Measurements from ENCODE around the gene WNT16.

WNT16 gene

DNA sequence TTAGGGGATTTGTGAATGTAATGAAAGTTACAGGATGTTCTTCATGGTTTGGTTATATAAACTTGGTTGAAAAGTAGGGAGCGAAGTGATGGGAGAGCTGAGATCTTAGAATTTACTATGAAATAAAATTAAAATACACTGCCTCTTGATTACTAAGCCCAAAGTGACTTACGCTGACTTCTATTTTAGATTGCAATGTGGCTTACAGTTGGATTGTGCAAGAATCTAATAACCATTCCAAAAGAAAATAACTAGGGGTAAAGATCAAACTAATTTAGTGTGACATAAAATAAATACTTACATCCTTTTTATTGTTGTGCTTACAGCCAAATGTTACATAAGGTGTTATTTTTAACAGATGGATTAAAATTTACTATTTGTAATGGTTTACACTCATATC lies 15.3 kb downstream of the WNT16 start:
- DNase-seq (ENCODE audit: low spot score) = no peak

DNA sequence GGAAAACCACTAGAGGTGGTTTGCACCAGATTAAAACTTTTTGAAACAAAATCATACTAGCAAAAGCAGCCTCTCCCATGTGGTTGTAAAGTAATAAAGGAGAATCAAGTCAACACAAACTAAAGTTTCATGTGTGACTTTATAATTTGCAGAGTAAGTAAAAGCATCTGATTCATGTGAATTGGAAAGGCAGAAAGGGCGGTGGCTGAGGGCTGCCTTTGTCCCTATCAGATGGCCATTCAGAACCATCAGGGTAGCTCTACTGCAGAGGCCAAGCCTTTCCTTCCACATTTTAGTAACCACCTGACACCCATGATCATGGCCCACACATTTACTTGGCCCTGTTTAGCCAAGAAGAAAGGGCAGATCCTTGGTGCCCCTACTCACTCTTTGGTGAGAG lies 15.7 kb downstream of the WNT16 start:
- DNase-seq (ENCODE audit: low spot score) = no peak

- DNase-seq (ENCODE audit: low spot score) = no peak
Measured at GRCh38 chr7:121351682-121352081, 22.9 kb downstream of the WNT16 start.

DNA sequence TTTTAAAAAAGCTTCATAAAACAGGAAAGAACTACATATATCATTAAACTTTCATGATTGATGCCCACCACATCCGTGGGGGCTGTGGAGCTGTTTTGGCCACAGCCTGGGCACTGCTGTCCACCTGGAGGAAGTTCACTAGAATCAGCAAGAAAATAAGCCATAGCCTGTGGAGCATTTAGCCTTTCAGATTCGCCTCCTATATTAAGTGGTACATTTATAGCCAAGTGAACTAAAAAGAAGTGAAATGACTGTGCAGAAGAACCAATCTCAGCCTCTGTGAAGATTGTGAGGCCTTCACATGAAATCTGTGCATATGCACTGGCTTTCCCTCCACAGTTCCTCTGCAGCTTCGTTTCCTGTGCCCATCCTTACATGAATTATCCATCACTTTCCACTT lies 23.5 kb downstream of the WNT16 start:
- DNase-seq (ENCODE audit: low spot score) = no peak

DNA sequence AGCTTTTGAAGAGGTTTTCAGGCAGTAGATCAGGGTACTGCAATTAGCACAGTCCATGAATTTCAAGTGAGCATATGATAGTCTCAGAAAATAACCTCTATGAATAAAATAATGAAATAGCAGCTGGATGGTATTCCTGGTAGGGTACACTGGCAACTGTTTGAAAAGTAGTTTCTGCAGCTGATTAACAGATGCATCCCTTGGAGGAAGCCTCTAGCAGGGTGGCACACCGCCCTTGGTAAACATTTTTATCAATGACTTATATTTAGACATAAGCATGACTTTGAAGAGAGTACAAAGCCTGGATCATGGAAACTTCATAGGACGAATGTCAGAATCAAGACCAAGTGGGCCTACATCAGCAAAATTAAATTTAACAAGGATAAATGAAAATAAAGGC lies 26.8 kb downstream of the WNT16 start:
- DNase-seq (ENCODE audit: low spot score) = no peak

DNA sequence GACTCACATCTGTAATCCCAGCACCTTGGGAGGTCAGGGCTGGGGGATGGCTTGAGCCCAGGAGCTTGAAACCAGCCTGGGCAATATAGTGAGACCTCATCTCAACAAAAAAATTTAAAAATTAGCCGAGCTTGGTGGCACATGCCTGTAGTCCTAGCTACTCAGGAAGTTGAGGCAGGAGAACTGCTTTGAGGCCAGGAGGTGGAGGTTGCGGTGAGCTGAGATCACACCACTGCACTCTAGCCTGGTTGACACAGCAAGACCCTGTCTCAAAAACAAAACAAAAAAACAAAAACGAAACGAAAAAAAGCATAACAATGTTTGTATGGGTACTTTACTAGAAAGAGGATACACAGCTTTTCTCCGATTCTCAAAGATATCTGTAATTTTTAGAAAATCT lies 31.8 kb downstream of the WNT16 start:
- DNase-seq (ENCODE audit: low spot score) = no peak

DNA sequence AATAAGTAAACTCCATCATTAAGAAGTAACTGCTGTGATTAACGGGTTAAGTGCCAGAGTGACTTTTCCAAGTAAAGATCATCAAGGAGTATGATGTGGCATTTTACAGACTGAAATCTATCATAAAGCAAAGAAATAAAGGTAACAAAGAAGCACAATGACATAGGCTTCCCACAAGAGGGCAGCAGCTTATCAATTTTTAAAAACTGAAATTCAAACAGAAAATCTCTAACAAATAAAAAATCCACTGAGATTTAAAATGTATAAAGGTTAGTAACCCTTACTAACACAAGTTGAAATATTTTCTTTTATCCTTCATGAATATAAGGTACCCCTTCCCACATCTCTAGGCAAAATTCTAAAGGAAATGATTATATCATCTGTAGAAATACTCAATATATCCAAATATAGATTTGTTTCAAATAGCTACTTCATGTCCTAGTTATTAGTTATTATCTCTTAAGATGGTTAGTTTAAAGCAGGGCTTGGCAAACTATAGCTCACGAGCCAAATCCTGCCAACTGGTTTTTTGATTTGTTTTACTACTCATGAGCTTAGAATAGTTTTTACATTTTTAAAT lies 38.1 kb downstream of the WNT16 start:
- peak; percentile 17 for DNase-seq (ENCODE audit: low spot score)

GRCh38 chr7:121369462-121369861 lies 40.7 kb downstream of the WNT16 start:
- peak; percentile 15 for DNase-seq (ENCODE audit: low spot score)

- DNase-seq (ENCODE audit: low spot score) = no peak
Measured at GRCh38 chr7:121371367-121371766, 42.6 kb downstream of the WNT16 start.

- no peak for DNase-seq (ENCODE audit: low spot score)
Measured at GRCh38 chr7:121371883-121372282, 43.1 kb downstream of the WNT16 start.

GRCh38 chr7:121372376-121373010 lies 43.7 kb downstream of the WNT16 start:
- DNase-seq (ENCODE audit: low spot score) = no peak

GRCh38 chr7:121373177-121373576 lies 44.4 kb downstream of the WNT16 start:
- no peak for DNase-seq (ENCODE audit: low spot score)

GRCh38 chr7:121376979-121377378 lies 48.2 kb downstream of the WNT16 start:
- no peak for DNase-seq (ENCODE audit: low spot score)

DNA sequence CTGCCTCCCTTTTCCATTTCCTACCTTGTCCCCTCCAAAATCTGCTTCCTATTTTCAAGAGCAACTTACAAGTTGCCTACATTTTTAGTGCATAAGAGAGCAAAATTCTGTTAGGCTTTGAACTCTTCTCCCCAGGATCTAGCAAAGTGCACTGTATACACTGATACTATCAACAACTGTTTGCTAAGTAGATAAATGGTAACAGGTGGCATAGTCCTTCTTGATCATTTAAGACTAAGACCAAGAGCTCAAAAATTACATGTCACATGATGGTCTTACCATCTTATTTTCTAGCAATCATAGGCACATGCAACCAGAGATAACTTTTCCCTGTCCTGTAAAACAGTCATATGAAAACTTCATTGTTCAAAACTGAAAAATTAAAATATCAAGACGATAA lies 51.1 kb downstream of the WNT16 start:
- no peak for DNase-seq (ENCODE audit: low spot score)

DNA sequence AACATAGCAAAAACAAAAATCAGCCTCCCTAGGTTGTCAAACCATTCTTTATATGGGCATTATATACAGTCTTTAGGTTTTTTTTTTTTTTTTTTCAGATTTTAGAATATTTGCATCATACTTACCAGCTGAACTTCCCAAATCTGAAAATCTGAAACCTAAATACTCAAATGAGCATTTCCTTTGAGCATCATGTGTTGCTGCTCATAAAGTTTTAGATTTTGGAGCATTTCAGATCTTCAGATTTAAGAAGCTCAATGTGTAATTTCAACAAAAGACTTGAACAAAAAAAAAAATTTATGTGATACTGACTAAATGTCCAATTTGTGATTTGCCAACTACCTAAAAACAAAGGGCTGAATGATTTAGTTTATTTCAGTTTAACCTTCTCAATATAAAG lies 53.7 kb downstream of the WNT16 start:
- no peak for DNase-seq (ENCODE audit: low spot score)

DNA sequence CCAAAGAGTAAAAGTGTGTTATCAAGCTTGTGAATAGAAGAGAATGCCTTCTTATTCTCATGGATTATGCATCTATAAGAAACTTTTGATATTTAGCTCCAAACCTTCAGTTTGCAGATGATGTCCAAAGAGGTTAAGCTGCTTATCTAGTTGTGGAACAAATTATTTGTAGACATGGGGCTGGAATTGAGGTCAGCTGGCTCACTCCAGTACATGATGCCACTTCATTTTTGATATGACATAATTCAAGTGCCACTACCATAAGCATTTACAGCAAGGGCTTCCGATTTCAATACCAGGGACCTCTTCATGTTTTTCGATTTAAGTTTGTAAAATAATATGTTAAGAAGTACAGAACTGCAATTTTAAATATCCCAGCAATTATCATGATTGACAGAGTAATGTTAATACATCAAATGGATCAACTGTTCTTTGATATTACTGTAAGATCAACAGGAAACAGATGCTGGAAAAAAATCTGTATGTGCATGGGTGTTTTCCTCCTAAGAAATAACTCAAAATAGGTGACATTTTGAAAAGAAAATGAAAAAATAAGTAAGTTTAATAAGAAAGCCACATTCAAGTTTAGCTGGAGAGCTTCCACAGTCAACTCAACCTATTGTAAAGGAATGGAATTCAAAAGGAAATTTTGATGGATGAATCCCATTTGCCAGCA lies 54.6 kb downstream of the WNT16 start:
- DNase-seq (ENCODE audit: low spot score) = no peak

DNA sequence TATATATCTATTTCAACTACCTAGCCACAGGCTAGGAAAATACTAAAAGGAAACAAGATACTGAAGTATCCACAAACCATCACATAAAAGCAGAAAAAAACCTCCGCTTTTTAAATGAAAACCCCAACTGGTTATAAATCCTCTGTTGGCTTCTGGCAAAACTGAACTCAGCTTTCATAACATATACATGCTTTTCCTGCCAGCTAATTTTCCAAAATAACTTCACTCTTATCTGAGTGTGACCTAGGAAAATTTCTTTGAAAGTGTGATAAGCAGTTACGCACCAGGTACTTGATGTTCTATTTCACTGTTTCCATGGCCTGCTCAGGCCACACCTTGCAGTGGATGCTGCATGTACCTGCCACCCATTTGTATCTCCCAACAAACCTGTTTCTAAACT lies 55.5 kb downstream of the WNT16 start:
- DNase-seq (ENCODE audit: low spot score) = no peak

DNA sequence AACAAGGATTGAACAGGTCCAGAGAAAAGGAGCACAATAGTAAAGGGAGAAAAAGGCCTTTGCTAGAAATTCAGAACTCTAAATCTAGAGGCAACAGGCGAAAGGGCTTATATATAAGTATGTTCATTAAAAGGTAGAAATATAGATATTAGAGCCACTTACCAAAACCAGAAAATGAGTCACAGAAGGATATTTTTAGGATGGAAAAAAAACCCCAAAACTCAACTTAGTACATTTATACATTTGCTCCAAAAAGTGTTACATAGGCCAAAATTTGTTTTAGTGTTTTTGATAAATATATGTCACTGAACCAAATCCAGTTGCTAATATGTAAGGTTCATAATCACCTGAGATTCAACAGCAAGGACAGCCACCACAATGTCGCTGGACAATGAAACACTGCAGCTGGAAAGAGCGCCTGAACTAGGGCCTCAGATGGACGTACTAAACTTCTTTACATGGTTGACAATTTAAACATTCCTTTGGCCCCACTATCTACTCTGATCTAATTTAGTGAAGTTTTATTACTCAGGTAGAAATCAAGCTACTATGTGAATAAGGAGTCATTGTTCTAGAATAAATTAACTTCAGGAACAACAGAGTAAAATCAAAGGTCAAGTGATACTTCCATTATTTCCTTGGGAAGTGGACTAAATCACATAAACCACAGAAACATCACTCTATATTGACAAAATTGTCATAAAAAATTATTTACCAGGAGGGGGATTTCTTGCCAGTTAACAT lies 56.4 kb downstream of the WNT16 start:
- DNase-seq (ENCODE audit: low spot score) = no peak

DNA sequence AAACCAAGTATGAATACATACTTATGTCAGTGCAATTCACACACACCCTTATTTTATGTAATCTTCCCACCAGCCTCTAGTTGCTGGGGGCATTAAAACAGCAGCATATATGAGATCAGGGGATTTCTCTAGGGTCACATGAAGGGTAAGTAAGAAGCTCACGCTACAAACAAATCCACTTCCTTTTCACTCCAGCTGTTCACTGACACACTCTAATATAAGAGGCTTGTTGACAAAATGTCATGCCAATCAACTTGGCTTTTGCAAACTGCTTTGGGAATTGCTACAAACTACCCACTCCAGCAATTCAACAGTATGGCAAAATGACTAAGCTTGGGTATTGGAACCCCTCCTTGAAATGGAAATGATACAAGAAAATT lies 57.0 kb downstream of the WNT16 start:
- DNase-seq (ENCODE audit: low spot score) = no peak

- no peak for DNase-seq (ENCODE audit: low spot score)
Measured at GRCh38 chr7:121388950-121389349, 60.1 kb downstream of the WNT16 start.

DNA sequence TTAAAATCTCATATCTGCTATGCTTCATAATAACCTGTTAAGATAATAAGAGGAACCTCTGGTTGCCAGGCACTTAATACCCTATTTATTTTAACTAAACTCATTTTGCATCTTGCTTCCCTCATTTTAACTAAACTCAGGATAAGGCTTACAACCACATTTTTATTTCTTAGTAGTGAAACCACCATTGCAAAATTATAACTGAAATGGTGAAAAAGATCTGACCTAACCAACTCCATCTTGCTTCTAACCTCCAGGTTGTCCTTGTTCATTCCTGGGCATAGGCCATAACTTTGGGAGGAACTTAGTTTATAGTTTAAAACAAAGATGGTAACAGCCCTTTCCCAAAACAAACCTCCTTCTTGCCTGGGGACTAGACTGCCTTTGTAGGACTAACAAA lies 61.3 kb downstream of the WNT16 start:
- no peak for DNase-seq (ENCODE audit: low spot score)

DNA sequence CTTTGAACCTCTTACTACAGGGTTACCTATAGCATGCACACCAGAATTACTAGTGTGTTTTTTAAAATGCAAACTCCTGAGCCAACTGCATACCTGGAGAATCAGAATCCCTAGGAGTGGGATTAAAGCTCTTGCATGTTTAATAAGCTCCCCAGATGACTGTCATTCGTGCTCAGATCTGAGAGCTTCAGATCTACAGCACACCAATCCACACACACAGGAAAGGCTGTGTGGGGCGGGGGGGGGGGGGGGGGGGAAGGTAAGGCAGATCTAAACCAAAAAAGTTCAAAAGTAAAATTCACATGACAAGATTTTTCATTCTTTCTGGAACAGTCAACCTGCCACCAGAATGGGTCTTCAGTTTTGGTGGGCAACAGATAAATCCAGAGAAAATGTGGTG lies 61.8 kb downstream of the WNT16 start:
- no peak for DNase-seq (ENCODE audit: low spot score)
